MM.1S (cell line): ENCODE results near the gene EPHA3.

Source experiments
- DNase-seq: peaks from one replicate; pipeline ENCODE4 v3.0.0-alpha.2; 2015
- H2AFZ ChIP-seq: fragments of 300-600 bp; sonication (generic); 2 replicates; pipeline ENCODE4 v1.6.0; 2016; ENCODE audit warnings: antibody characterized with exemption, low read length
- H3F3A ChIP-seq: fragments of 300-600 bp; sonication (generic); 2 replicates; pipeline ENCODE4 v1.6.1; 2016; ENCODE audit warnings: mild to moderate bottlenecking, antibody characterized with exemption, low read length, moderate library complexity, mixed read lengths; ENCODE audit not compliant: insufficient read depth
- H3K27ac ChIP-seq: fragments of 300-600 bp; sonication (generic); 2 replicates; pipeline ENCODE4 v1.5.1; 2016; ENCODE audit warnings: mild to moderate bottlenecking, low read length
- H3K27me3 ChIP-seq: fragments of 300-600 bp; sonication (generic); replicated peaks from 2 replicates; pipeline ENCODE4 v1.6.0; 2016; ENCODE audit warnings: low read length; ENCODE audit not compliant: insufficient read depth
- H3K36me3 ChIP-seq: fragments of 300-600 bp; sonication (generic); replicated peaks from 2 replicates; pipeline ENCODE4 v1.6.1; 2016; ENCODE audit warnings: mild to moderate bottlenecking, low read length, mixed read lengths; ENCODE audit not compliant: insufficient read depth
- H3K4me1 ChIP-seq: fragments of 300-600 bp; sonication (generic); 2 replicates; pipeline ENCODE4 v1.6.1; 2016; ENCODE audit warnings: low read length, mixed read lengths
- H3K4me2 ChIP-seq: fragments of 300-600 bp; sonication (generic); 2 replicates; pipeline ENCODE4 v1.6.0; 2016; ENCODE audit warnings: low read depth, low read length
- H3K4me3 ChIP-seq: fragments of 300-600 bp; sonication (generic); 2 replicates; pipeline ENCODE4 v1.5.1; 2016; ENCODE audit warnings: low read length, mixed read lengths
- H3K79me2 ChIP-seq: fragments of 300-600 bp; sonication (generic); 2 replicates; pipeline ENCODE4 v1.6.1; 2016; ENCODE audit warnings: mixed run types, low read length, mixed read lengths
- H3K9ac ChIP-seq: fragments of 300-600 bp; sonication (generic); 2 replicates; pipeline ENCODE4 v1.6.1; 2016; ENCODE audit warnings: low read length, mixed read lengths
- H3K9me2 ChIP-seq: fragments of 300-600 bp; sonication (generic); replicated peaks from 2 replicates; pipeline ENCODE4 v1.6.1; 2016; ENCODE audit warnings: mild to moderate bottlenecking, low read length, mixed read lengths; ENCODE audit not compliant: insufficient read depth
- H3K9me3 ChIP-seq: fragments of 300-600 bp; sonication (generic); replicated peaks from 2 replicates; pipeline ENCODE4 v1.6.1; 2016; ENCODE audit warnings: mild to moderate bottlenecking, low read length, mixed read lengths; ENCODE audit not compliant: insufficient read depth
- H4K20me1 ChIP-seq: fragments of 300-600 bp; sonication (generic); 2 replicates; pipeline ENCODE4 v1.6.1; 2016; ENCODE audit warnings: mild to moderate bottlenecking, low read length, moderate library complexity, mixed read lengths; ENCODE audit not compliant: insufficient read depth
- CTCF ChIP-seq: fragments of 300-600 bp; sonication (generic); IDR thresholded peaks from 2 replicates; pipeline ENCODE4 v1.5.1; 2016; ENCODE audit warnings: antibody characterized with exemption, low read length, mixed read lengths
- EZH2 ChIP-seq: fragments of 300-600 bp; sonication (generic); optimal IDR thresholded peaks from 2 replicates; pipeline ENCODE3; 2017; ENCODE audit warnings: low read depth, mild to moderate bottlenecking, antibody characterized with exemption, low read length, mixed read lengths
- EZH2phosphoT487 ChIP-seq: fragments of 300-600 bp; sonication (generic); IDR thresholded peaks from 2 replicates; pipeline ENCODE4 v1.6.1; 2018; ENCODE audit warnings: antibody characterized with exemption, low read length

The EPHA3 gene

GRCh38 chr3:89364314-89364713, 256.9 kb downstream of the EPHA3 start:
- H3K9me2 ChIP-seq, result no peaks in the 10 kb centered on the region
- H4K20me1 ChIP-seq, result no peaks in the 10 kb centered on the region
- H3K79me2 ChIP-seq, result no peaks in the 10 kb centered on the region
- H3K4me2 ChIP-seq, result no peak overlapping the region
- H3K36me3 ChIP-seq, result no peaks in the 10 kb centered on the region
- no peaks in the 10 kb centered on the region for H3F3A ChIP-seq
- no peaks in the 10 kb centered on the region for H3K4me1 ChIP-seq
- no peaks in the 10 kb centered on the region for H3K27me3 ChIP-seq
- H3K9me3 ChIP-seq, result no peaks in the 10 kb centered on the region
- no peak for DNase-seq
- no peak overlapping the region for H3K27ac ChIP-seq
- H3K9ac ChIP-seq, result no peak overlapping the region
- TF ChIP-seq CTCF (no peak), EZH2phosphoT487 (no peak)
- H3K4me3 ChIP-seq, result no peak overlapping the region
- no peak overlapping the region for H2AFZ ChIP-seq

- H2AFZ ChIP-seq, result no peak overlapping the region
- no peak overlapping the region for H3K27ac ChIP-seq
- no peak overlapping the region for H3K4me3 ChIP-seq
- no peak for DNase-seq
- H4K20me1 ChIP-seq, result no peaks in the 10 kb centered on the region
- H3K9me3 ChIP-seq, result no peaks in the 10 kb centered on the region
- TF ChIP-seq CTCF, result no peak
- TF ChIP-seq EZH2, result no peak
- TF ChIP-seq EZH2phosphoT487, result no peak
- H3K79me2 ChIP-seq, result no peaks in the 10 kb centered on the region
- H3K9me2 ChIP-seq, result no peaks in the 10 kb centered on the region
- H3K4me2 ChIP-seq, result no peak overlapping the region
- no peak overlapping the region for H3K9ac ChIP-seq
- no peaks in the 10 kb centered on the region for H3K36me3 ChIP-seq
- H3K4me1 ChIP-seq, result no peaks in the 10 kb centered on the region
- no peaks in the 10 kb centered on the region for H3K27me3 ChIP-seq
- no peaks in the 10 kb centered on the region for H3F3A ChIP-seq
These were observed 259.7 kb downstream of the EPHA3 start for GRCh38 chr3:89367166-89367565.

DNA sequence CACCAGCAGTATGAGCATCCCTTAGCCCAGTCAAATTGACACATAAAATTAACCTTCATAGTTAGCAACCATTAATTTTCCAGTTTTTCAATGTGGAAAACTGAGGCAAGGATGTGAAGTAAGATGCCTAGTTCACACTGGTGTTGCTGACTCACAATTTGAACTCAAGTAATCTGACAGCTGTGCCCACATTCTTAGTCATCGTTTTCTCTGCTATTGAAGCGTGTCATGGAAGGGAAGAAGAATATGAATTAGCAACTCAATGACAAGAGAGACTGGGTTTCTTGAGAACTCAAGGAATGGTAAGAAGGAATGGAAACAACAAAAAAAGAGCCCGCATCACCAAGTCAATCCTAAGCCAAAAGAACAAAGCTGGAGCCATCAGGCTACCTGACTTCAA, 261.4 kb downstream of the EPHA3 start:
- no peak for DNase-seq
- H2AFZ ChIP-seq, result no peak overlapping the region
- no peak for TF ChIP-seq EZH2phosphoT487
- no peak for TF ChIP-seq CTCF
- TF ChIP-seq EZH2, result no peak
- H3K4me2 ChIP-seq, result no peak overlapping the region
- H3K79me2 ChIP-seq, result no peaks in the 10 kb centered on the region
- H3K9ac ChIP-seq, result no peak overlapping the region
- no peak overlapping the region for H3K27ac ChIP-seq
- H3K4me1 ChIP-seq, result no peaks in the 10 kb centered on the region
- no peaks in the 10 kb centered on the region for H3K9me2 ChIP-seq
- no peak overlapping the region for H3K4me3 ChIP-seq
- no peaks in the 10 kb centered on the region for H3K36me3 ChIP-seq
- H4K20me1 ChIP-seq, result no peaks in the 10 kb centered on the region
- no peaks in the 10 kb centered on the region for H3F3A ChIP-seq
- H3K9me3 ChIP-seq, result no peaks in the 10 kb centered on the region
- no peaks in the 10 kb centered on the region for H3K27me3 ChIP-seq

DNA sequence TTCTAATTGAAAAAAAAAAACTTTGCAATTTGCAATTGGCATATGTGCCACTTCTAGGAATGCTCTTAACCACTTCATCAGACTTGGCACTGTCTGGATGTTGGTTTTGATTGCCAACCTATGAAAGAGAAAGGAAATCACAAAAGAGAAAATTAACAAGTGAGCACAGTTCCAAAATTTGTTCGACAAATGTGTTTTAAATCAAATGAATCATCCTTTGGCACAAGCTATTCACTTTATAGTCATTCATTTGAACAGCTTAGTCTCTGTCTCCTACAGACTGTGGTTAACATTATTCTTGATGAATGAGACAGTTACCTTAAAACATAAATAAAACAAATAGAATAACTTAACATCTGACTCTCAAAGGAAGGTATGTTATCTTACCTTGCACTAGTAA, 265.0 kb downstream of the EPHA3 start:
- no peaks in the 10 kb centered on the region for H3K36me3 ChIP-seq
- H3K9me3 ChIP-seq, result no peaks in the 10 kb centered on the region
- H3K27ac ChIP-seq, result no peak overlapping the region
- H3F3A ChIP-seq, result no peaks in the 10 kb centered on the region
- H3K4me3 ChIP-seq, result no peak overlapping the region
- DNase-seq, result no peak
- no peak overlapping the region for H3K9ac ChIP-seq
- no peak overlapping the region for H3K4me2 ChIP-seq
- H2AFZ ChIP-seq, result no peak overlapping the region
- H3K4me1 ChIP-seq, result no peaks in the 10 kb centered on the region
- H3K27me3 ChIP-seq, result no peaks in the 10 kb centered on the region
- no peaks in the 10 kb centered on the region for H4K20me1 ChIP-seq
- no peak for TF ChIP-seq EZH2phosphoT487
- no peak for TF ChIP-seq EZH2
- H3K9me2 ChIP-seq, result no peaks in the 10 kb centered on the region
- no peaks in the 10 kb centered on the region for H3K79me2 ChIP-seq
